Colonic mucosa (tissue), 4 donors: Measurements from ENCODE around the gene ZNF766. TPM values are rescaled to one million over a fixed set of nuclear protein-coding genes. Genes with fewer than 3 reads are reported as not detected.

Experiments
- DNase-seq: peaks from one replicate; pipeline ENCODE4 v3.0.0-alpha.2; 2020
- H3K27ac ChIP-seq: fragments of 200-600 bp; one replicate; pipeline ENCODE4 v1.8.0; 2021
- H3K27me3 ChIP-seq: fragments of 200-600 bp; one replicate; pipeline ENCODE4 v1.8.0; 2021
- H3K36me3 ChIP-seq: fragments of 200-600 bp; one replicate; pipeline ENCODE4 v1.8.0; 2021
- H3K4me1 ChIP-seq: fragments of 200-600 bp; one replicate; pipeline ENCODE4 v1.8.0; 2021; ENCODE audit warnings: mild to moderate bottlenecking
- H3K4me3 ChIP-seq: fragments of 200-600 bp; one replicate; pipeline ENCODE4 v1.8.0; 2021
- H3K9ac ChIP-seq, 2 donors: one replicate each; pipeline ENCODE4 v1.7.0; 2013; ENCODE audit warnings: control low read depth in 2 of 2, low read depth in 2 of 2, low read length in 2 of 2
- H3K9me3 ChIP-seq: fragments of 200-600 bp; one replicate; pipeline ENCODE4 v1.8.0; 2021
- intact Hi-C: fragments of 100-400 bp; cut with DNase I; formaldehyde crosslinking; loops from one replicate; pipeline ENCODE4 v1.14.1; 2022
- total RNA-seq, 2 donors: library from RNA; stranded (reverse); fragmentation: NEBNext Ultra II Directional in 1 of 2; extraction: Animal tissue kit (Norgen Biotek cat#: 25700) in 1 of 2; gene quantifications; one replicate each; pipeline ENCODE4 v1.2.1, GENCODE V29; 2021
- TF ChIP-seq, protein P1 (sequence below): fragments of 200-600 bp; IDR thresholded peaks from one replicate; pipeline ENCODE4 v1.8.0; 2022; ENCODE audit warnings: antibody characterized with exemption, mild to moderate bottlenecking
- donor health status: healthy.
- donor health status: DM: no; HTN: no; CAD: no.
- donor health status: DM: no; HTN: no; CAD: no.

The ZNF766 gene
- total RNA-seq, 2 donors from 2014 or later, result 7.5 to 10.6 TPM

DNA sequence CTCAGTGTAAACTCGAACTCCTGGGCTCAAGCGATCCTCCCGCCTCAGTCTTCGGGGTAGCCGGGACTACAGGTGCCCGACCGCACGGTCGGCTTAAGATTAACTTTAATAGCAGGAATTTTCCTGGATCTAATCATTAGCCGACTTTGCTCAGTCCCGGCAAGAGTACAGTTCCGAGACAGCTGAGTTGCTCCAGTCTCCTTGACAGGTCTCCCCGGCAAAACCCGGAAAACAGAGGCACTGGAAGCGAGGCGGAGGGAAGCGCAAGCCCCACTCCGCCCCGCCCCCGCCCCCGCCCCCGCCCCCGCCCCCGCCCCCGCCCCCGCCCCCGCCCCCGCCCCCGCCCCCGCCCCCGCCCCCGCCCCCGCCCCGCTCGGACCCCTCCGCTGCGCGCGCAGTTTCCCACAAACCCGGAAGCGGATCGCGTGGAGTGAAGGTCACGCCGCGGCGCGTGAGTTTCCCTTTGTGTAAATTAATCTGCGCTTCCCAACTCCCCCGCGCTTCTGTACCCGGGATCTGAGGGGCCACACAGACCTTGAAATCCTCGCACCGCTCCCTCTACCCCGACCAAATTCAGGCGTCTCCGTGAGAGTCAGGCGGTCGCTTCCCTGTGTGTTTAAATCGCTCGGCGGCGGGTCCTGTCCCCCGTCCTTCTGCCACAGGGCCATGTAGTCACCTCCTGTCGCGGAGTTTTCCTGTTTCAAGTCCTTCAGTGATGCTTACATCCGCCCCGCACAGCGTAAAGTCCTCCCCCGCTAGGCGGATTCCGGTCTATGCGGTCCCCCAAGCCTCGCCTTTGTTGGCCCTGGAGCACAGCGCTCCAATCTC, 27.6 kb downstream of the ZNF766 start, which contains the start of gene ZNF480:
Gene ZNF480 (plus strand): TSS at position 397 of the 828 bp plus-strand sequence. CDS start 3,244 bp downstream, outside the sequence.
- Histone ChIP-seq H3K4me3 (peak within 1 kb of the TSS; percentile 90), H3K36me3 (peaks cover 16% of the 10 kb centered on the region), H3K27ac (peak within 1 kb of the TSS; percentile 86), H3K9me3 (no peaks in the 10 kb centered on the region), H3K4me1 (no peaks in the 10 kb centered on the region), H3K27me3 (no peaks in the 10 kb centered on the region), H3K9ac (peak within 1 kb of the TSS; percentile 81 to 82)
- TF ChIP-seq, protein P1, sequence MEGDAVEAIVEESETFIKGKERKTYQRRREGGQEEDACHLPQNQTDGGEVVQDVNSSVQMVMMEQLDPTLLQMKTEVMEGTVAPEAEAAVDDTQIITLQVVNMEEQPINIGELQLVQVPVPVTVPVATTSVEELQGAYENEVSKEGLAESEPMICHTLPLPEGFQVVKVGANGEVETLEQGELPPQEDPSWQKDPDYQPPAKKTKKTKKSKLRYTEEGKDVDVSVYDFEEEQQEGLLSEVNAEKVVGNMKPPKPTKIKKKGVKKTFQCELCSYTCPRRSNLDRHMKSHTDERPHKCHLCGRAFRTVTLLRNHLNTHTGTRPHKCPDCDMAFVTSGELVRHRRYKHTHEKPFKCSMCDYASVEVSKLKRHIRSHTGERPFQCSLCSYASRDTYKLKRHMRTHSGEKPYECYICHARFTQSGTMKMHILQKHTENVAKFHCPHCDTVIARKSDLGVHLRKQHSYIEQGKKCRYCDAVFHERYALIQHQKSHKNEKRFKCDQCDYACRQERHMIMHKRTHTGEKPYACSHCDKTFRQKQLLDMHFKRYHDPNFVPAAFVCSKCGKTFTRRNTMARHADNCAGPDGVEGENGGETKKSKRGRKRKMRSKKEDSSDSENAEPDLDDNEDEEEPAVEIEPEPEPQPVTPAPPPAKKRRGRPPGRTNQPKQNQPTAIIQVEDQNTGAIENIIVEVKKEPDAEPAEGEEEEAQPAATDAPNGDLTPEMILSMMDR, result no peak
- peak; percentile 88 for DNase-seq
- intact Hi-C loops, result no loop called here

- Histone ChIP-seq H3K36me3 (peaks cover 20% of the 10 kb centered on the region), H3K9me3 (no peaks in the 10 kb centered on the region), H3K27ac (peak overlapping the region; percentile 86), H3K9ac (peak overlapping the region; percentile 81 to 82), H3K4me1 (no peaks in the 10 kb centered on the region), H3K27me3 (no peaks in the 10 kb centered on the region), H3K4me3 (peak overlapping the region; percentile 90)
- DNase-seq, result peak; percentile 19
- intact Hi-C loops, result no loop called here
- TF ChIP-seq, protein P1, result no peak
Observed at GRCh38 chr19:52297601-52298364, 28.4 kb downstream of the ZNF766 start.

DNA sequence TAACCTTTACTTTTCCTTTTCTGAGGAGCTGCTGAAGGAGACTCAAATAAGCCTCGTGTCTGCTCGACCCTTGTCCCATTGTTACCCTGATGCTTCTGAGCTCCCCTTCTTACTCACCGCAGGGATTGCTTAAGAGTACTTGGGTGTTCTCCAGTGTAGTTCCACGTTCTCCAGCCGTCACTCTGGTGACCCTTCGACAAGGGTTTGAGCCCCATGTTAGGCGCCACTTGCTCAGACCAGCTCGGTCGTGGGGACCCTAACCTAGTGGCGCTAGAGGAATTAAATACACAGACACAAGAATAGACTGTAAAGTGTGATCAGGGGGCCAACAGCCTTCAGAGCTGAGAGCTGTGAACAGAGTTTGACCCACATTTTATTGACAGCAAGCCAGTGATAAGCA, 37.9 kb downstream of the ZNF766 start:
- peaks cover 9% of the 10 kb centered on the region for H3K9me3 ChIP-seq
- H3K4me3 ChIP-seq, result no peak overlapping the region

DNA sequence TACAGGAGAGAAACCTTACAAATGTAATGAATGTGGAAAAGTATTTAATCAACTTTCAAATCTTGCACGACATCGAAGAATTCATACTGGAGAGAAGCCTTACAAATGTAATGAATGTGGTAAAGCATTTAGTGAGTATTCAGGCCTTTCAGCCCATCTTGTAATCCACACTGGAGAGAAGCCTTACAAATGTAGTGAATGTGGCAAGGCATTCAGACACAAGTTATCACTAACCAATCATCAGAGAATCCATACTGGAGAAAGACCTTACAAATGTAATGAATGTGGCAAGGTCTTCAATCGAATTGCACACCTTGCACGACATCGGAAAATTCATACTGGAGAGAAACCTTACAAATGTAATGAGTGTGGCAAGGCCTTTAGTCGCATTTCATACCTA, 53.0 kb downstream of the ZNF766 start:
- Histone ChIP-seq H3K27me3 (no peaks in the 10 kb centered on the region), H3K9me3 (peaks cover 37% of the 10 kb centered on the region), H3K27ac (no peak overlapping the region), H3K9ac (no peak overlapping the region), H3K36me3 (peaks cover 22% of the 10 kb centered on the region), H3K4me1 (no peaks in the 10 kb centered on the region), H3K4me3 (no peak overlapping the region)
- no peak for DNase-seq
- intact Hi-C loops, result no loop called here
- TF ChIP-seq, protein P1, result no peak

More for the DNA sequence above, 37.9 kb downstream of the ZNF766 start:
- DNase-seq, result no peak
- H3K27me3 ChIP-seq, result no peaks in the 10 kb centered on the region
- TF ChIP-seq, protein P1, result no peak
- intact Hi-C loops, result no loop called here
- no peak overlapping the region for H3K9ac ChIP-seq
- H3K27ac ChIP-seq, result no peak overlapping the region
- no peaks in the 10 kb centered on the region for H3K4me1 ChIP-seq
- H3K36me3 ChIP-seq, result peaks cover 3% of the 10 kb centered on the region

GRCh38 chr19:52331757-52332156, 62.4 kb downstream of the ZNF766 start:
- Histone ChIP-seq H3K9me3 (peaks cover 11% of the 10 kb centered on the region), H3K27me3 (no peaks in the 10 kb centered on the region)
- no peak for DNase-seq

More at GRCh38 chr19:52331757-52332156, 62.4 kb downstream of the ZNF766 start:
- Histone ChIP-seq H3K36me3 (no peaks in the 10 kb centered on the region), H3K27ac (no peak overlapping the region), H3K4me1 (no peaks in the 10 kb centered on the region), H3K4me3 (no peak overlapping the region), H3K9ac (no peak overlapping the region)
- intact Hi-C loops, result no loop called here
- TF ChIP-seq, protein P1, result no peak
